Measurements from ENCODE around the gene COL5A3.
"Not testable (repeated sequence)": the region's sequence is repeated elsewhere in the genome, so short reads cannot be mapped to it uniquely, and the experiment has no call there.

COL5A3 gene

DNA sequence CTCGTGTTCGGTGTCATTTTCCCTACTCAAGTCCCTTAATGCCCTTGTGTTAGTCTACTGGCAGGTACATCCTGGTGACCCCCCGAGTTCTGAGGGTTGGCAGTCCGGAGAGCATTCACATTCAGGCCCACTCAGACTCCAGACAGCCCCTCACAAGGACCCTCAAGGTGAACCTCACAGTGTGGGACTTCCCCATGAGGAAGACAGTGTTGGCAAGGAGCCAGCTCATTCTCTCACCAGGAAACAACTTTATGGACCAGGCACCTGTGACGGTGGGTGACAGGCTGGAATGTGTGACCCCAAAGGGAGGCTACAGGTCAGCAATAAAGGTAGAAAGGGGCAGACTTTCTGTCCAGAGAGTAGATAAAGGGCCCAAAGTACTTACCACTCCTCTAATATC lies 27.5 kb upstream of the COL5A3 start:
- no peak overlapping the region for H3K4me3 ChIP-seq (replicated peaks; ENCODE audit: low read depth, low read length)
- TF ChIP-seq, protein P1, sequence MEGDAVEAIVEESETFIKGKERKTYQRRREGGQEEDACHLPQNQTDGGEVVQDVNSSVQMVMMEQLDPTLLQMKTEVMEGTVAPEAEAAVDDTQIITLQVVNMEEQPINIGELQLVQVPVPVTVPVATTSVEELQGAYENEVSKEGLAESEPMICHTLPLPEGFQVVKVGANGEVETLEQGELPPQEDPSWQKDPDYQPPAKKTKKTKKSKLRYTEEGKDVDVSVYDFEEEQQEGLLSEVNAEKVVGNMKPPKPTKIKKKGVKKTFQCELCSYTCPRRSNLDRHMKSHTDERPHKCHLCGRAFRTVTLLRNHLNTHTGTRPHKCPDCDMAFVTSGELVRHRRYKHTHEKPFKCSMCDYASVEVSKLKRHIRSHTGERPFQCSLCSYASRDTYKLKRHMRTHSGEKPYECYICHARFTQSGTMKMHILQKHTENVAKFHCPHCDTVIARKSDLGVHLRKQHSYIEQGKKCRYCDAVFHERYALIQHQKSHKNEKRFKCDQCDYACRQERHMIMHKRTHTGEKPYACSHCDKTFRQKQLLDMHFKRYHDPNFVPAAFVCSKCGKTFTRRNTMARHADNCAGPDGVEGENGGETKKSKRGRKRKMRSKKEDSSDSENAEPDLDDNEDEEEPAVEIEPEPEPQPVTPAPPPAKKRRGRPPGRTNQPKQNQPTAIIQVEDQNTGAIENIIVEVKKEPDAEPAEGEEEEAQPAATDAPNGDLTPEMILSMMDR (IDR thresholded peaks at IDR 0.05; ENCODE audit: low read depth, low read length, missing control alignments): no peak

DNA sequence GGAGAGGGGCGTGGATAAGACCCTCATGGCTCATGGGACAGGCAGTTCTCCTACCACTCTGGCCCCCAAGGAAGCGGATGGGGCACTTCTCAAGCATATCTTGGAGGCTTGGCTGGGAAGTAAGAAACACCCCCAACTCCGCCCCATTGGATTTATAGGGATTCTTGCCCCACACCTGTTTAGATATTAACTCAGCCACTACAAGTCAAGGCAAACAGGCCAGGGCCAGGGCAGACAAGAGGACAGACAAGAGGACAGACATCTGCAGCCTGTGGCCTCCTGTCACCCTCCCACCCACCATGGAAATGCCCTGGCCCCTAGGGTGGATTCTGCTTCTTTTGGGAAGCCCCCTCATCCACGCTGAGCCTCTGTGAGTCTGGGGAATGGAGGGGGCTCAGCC lies 27.1 kb upstream of the COL5A3 start:
- no peak overlapping the region for H3K4me3 ChIP-seq (replicated peaks; ENCODE audit: low read depth, low read length)
- DNase-seq (ENCODE audit: extremely low read depth, low read depth): no peak
- TF ChIP-seq, protein P1 (IDR thresholded peaks at IDR 0.05; ENCODE audit: low read depth, low read length, missing control alignments): no peak

More for the DNA sequence above, 27.5 kb upstream of the COL5A3 start:
- DNase-seq (ENCODE audit: extremely low read depth, low read depth): no peak

DNA sequence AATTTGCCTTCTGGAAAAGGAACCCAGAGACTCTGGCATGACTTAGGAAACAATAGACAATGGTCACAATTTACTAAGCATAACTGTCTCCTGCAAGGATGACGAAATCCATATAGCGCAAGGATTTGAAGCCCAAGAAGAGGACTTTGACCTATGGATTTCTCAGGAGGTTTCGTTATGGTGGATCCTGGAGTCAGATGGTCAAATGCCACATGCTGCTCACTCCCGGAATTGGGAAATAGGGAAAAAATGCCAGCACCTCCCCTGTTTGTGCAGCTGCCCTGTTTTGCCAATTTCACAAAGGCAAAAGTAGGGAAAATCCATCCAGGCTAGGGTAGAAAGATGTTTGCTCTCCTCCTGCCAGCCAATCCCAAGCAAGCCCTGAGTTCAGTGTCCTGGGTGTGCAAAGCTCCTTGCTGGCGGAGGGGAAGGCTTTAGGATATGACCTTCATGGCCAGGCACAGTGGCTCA lies 26.3 kb upstream of the COL5A3 start:
- H3K4me3 ChIP-seq (replicated peaks; ENCODE audit: low read depth, low read length): no peak overlapping the region
- DNase-seq (ENCODE audit: extremely low read depth, low read depth): no peak
- TF ChIP-seq, protein P1 (IDR thresholded peaks at IDR 0.05; ENCODE audit: low read depth, low read length, missing control alignments): no peak

DNA sequence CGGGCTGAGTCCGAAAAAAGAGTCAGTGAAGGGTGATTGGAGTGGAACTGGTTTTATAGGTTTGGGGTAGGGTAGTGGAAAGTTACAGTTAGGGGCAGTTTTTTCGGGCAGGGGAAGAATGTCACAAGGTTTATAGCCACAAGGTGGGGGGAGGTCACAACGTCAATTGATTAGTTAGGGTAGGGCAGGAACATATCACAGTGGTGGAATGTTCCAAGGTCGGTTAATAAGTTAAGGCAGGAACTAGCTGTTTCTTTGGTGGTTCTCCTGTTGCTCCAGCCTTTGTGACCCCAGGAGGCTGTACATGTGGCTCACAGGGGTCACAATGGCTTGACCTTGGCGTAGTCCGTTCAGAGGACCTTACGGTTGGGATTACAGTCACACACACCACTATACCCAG lies 23.3 kb upstream of the COL5A3 start:
- no peak overlapping the region for H3K4me3 ChIP-seq (replicated peaks; ENCODE audit: low read depth, low read length)
- TF ChIP-seq, protein P1 (IDR thresholded peaks at IDR 0.05; ENCODE audit: low read depth, low read length, missing control alignments): no peak
- DNase-seq (ENCODE audit: extremely low read depth, low read depth): no peak

DNA sequence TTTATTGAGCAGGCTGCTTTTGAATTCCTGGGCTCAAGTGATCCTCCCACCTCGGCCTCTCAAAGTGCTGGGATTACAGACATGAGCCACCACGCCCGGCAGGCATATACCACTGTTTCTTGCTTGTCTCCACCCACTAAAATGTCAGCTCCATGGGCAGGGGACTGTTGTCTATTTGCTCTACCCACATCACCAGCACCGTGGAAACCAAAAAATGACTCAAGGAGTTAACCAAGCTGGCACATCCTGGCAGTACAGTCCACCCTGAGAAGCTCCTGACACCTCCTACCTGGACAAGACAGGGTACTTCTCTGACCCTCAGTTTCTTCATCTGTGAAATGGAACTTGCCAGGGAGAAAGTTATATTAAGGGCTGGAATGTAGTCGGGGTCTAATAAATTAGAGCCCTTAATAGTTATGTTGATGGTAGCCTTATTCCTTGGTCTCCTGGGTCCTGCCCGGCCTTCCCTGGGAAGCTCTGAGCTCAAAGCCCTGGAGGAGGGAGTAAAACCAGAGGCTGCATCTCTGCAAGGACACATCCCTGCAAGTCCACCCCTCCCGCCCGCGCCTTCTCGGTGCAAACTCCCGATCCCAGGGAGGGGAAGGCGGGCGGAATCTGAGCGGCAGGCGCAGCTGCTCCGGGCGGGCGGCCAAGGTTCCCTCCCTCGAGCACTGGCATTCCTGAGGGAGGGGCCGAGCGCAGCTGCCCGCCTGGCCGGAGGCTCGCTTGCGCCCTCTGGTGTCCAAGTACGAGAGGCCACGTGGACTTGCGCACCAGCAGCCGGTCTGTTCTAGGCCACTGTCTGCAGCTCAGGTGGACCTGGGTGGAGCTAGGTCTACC lies 17.1 kb upstream of the COL5A3 start:
- TF ChIP-seq, protein P1 (IDR thresholded peaks at IDR 0.05; ENCODE audit: low read depth, low read length, missing control alignments): peak; percentile 83
- H3K4me3 ChIP-seq (replicated peaks; ENCODE audit: low read depth, low read length): no peak overlapping the region
- DNase-seq (ENCODE audit: extremely low read depth, low read depth): peak; percentile 79

DNA sequence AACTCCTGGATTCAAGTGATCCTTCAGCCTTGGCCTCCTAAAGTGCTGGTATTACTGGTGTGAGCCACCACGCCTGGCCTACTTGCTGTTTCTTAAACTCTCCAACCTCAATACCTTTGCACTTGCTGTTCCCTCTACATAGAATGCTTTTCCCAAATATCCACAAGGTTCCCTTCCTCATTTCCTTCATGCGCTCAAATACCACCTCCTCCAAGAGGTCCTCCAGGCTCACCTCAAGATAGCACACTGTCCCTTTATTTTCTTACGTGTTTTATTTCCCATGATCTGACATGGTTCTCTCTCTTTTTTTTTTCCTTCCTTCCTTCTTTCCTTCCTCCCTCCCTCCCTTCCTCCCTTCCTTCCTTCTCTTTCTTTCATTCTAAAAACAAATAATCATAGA lies 16.4 kb upstream of the COL5A3 start:
- no peak overlapping the region for H3K4me3 ChIP-seq (replicated peaks; ENCODE audit: low read depth, low read length)
- no peak for DNase-seq (ENCODE audit: extremely low read depth, low read depth)
- TF ChIP-seq, protein P1 (IDR thresholded peaks at IDR 0.05; ENCODE audit: low read depth, low read length, missing control alignments): no peak

DNA sequence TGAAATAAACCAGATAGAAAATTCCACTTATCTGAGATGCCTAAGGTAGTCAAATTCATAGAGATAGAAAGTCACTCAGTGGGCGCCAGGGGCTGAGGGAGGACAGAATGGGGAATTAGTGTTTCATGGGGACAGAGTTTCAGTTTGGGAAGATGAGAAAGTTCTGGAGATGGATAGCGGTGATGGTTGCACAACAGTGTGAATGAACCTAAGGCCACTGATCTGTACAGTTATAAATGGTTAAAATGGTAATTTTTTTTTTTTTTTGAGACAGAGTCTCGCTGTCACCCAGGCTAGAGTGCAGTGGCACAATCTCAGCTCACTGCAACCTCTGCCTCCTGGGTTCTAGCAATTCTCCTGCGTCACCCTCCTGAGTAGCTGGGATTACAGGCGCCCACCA lies 12.8 kb upstream of the COL5A3 start:
- DNase-seq (ENCODE audit: extremely low read depth, low read depth); H3K4me3 ChIP-seq (replicated peaks; ENCODE audit: low read depth, low read length): not testable (repeated sequence)
